ENCODE results near the gene SPDEF. TPM values are rescaled to one million over a fixed set of nuclear protein-coding genes. Genes with fewer than 3 reads are reported as not detected.

The SPDEF gene
- total RNA-seq, 1 experiment from 2014 or later = not detected

- Mint-ChIP-seq H3K4me1 (ENCODE audit: insufficient read depth, unreplicated experiment) (no peaks in the 10 kb centered on the region), H3K4me3 (ENCODE audit: unreplicated experiment) (no peak overlapping the region), H3K36me3 (ENCODE audit: insufficient read depth, unreplicated experiment) (no peaks in the 10 kb centered on the region), H3K9me3 (ENCODE audit: unreplicated experiment) (no peaks in the 10 kb centered on the region), H3K27ac (ENCODE audit: low read depth, unreplicated experiment) (no peak overlapping the region), H3K27me3 (ENCODE audit: insufficient read depth, unreplicated experiment) (peaks cover 11% of the 10 kb centered on the region)
- BruUV-seq (replicated peaks) = no TSS peak
- POLR2A ChIA-PET = no interaction called here
- no peak for DNase-seq (ENCODE audit: unreplicated experiment)
- intact Hi-C loops (cut with micrococcal nuclease) = no loop called here
- CTCF ChIA-PET = no interaction called here
- no peak for TF ChIP-seq CTCF (IDR thresholded peaks at IDR 0.05; ENCODE audit: unreplicated experiment)
Observed at GRCh38 chr6:34514112-34514511, 42.0 kb downstream of the SPDEF start.

- TF ChIP-seq CTCF (IDR thresholded peaks at IDR 0.05; ENCODE audit: unreplicated experiment) = no peak
- H3K27me3 Mint-ChIP-seq (ENCODE audit: insufficient read depth, unreplicated experiment) = peaks cover 11% of the 10 kb centered on the region
- no peaks in the 10 kb centered on the region for H3K36me3 Mint-ChIP-seq (ENCODE audit: insufficient read depth, unreplicated experiment)
- ChIA-PET POLR2A (no interaction called here), CTCF (no interaction called here)
- BruUV-seq (replicated peaks) = no TSS peak
- H3K27ac Mint-ChIP-seq (ENCODE audit: low read depth, unreplicated experiment) = no peak overlapping the region
- H3K4me3 Mint-ChIP-seq (ENCODE audit: unreplicated experiment) = no peak overlapping the region
- intact Hi-C loops (cut with micrococcal nuclease) = no loop called here
- no peaks in the 10 kb centered on the region for H3K9me3 Mint-ChIP-seq (ENCODE audit: unreplicated experiment)
- H3K4me1 Mint-ChIP-seq (ENCODE audit: insufficient read depth, unreplicated experiment) = no peaks in the 10 kb centered on the region
- DNase-seq (ENCODE audit: unreplicated experiment) = no peak
Observed at GRCh38 chr6:34513646-34514045, 42.5 kb downstream of the SPDEF start.

- BruUV-seq (replicated peaks) = no TSS peak
- CTCF ChIA-PET = no interaction called here
- DNase-seq (ENCODE audit: unreplicated experiment) = no peak
- H3K4me1 Mint-ChIP-seq (ENCODE audit: insufficient read depth, unreplicated experiment) = no peaks in the 10 kb centered on the region
- no peaks in the 10 kb centered on the region for H3K36me3 Mint-ChIP-seq (ENCODE audit: insufficient read depth, unreplicated experiment)
- POLR2A ChIA-PET = no interaction called here
- no peak overlapping the region for H3K27ac Mint-ChIP-seq (ENCODE audit: low read depth, unreplicated experiment)
- intact Hi-C loops (cut with micrococcal nuclease) = no loop called here
- no peaks in the 10 kb centered on the region for H3K9me3 Mint-ChIP-seq (ENCODE audit: unreplicated experiment)
- peaks cover 11% of the 10 kb centered on the region for H3K27me3 Mint-ChIP-seq (ENCODE audit: insufficient read depth, unreplicated experiment)
- no peak overlapping the region for H3K4me3 Mint-ChIP-seq (ENCODE audit: unreplicated experiment)
- TF ChIP-seq CTCF (IDR thresholded peaks at IDR 0.05; ENCODE audit: unreplicated experiment) = no peak
Observed at GRCh38 chr6:34512738-34513115, 43.4 kb downstream of the SPDEF start.

- Mint-ChIP-seq H3K4me3 (ENCODE audit: unreplicated experiment) (no peak overlapping the region), H3K36me3 (ENCODE audit: insufficient read depth, unreplicated experiment) (no peaks in the 10 kb centered on the region), H3K4me1 (ENCODE audit: insufficient read depth, unreplicated experiment) (no peaks in the 10 kb centered on the region), H3K9me3 (ENCODE audit: unreplicated experiment) (no peaks in the 10 kb centered on the region), H3K27ac (ENCODE audit: low read depth, unreplicated experiment) (no peak overlapping the region), H3K27me3 (ENCODE audit: insufficient read depth, unreplicated experiment) (peaks cover 11% of the 10 kb centered on the region)
- no peak for DNase-seq (ENCODE audit: unreplicated experiment)
- intact Hi-C loops (cut with micrococcal nuclease) = no loop called here
- POLR2A ChIA-PET = interaction anchor here (0.6 to 0.7 kb wide), 2 partner anchors 48 to 753 kb away, joined by 3 read pairs; no protein-coding TSS in a partner anchor
- no TSS peak for BruUV-seq (replicated peaks)
- no peak for TF ChIP-seq CTCF (IDR thresholded peaks at IDR 0.05; ENCODE audit: unreplicated experiment)
- CTCF ChIA-PET = no interaction called here
Observed at GRCh38 chr6:34511915-34512737, 44.0 kb downstream of the SPDEF start.

Data from MCF 10A (cell line).